Peyer's patch (tissue), 4 donors: ENCODE measurements around the gene PDE6A. TPM values are rescaled to one million over a fixed set of nuclear protein-coding genes. Genes with fewer than 3 reads are reported as not detected.

ENCODE experiments used
- DNase-seq, 3 donors: peaks; one replicate each; pipeline ENCODE4 v3.0.0-alpha.2; 2017 to 2019
- H3K27ac ChIP-seq, 4 donors: fragments of 200-600 bp; sonication (generic); one replicate each; pipeline ENCODE4 v1.5.1; 2016 to 2019
- H3K27me3 ChIP-seq, 2 donors: fragments of 200-600 bp; sonication (generic); one replicate each; pipeline ENCODE4 v1.5.1; 2019
- H3K36me3 ChIP-seq, 3 donors: fragments of 200-600 bp; sonication (generic); one replicate each; pipeline ENCODE4 v1.5.1; 2016 to 2019
- H3K4me1 ChIP-seq, 4 donors: fragments of 200-600 bp; sonication (generic); one replicate each; pipeline ENCODE4 v1.5.1; 2016 to 2019
- H3K4me3 ChIP-seq, 4 donors: fragments of 200-600 bp; sonication (generic); 1 replicate in 3 of 4; 2 replicates in 1 of 4; pipeline ENCODE4 v1.5.1; 2016 to 2019; ENCODE audit warnings: mild to moderate bottlenecking in 1 of 4
- H3K9me3 ChIP-seq, 4 donors: fragments of 200-600 bp; sonication (generic); one replicate each; pipeline ENCODE4 v1.5.1; 2016 to 2019; ENCODE audit warnings: mild to moderate bottlenecking in 1 of 4
- POLR2A ChIP-seq, 2 donors: fragments of 450-650 bp; IDR thresholded peaks; one replicate each; pipeline ENCODE4 v1.5.1; 2017; ENCODE audit warnings: antibody characterized with exemption in 2 of 2, mild to moderate bottlenecking in 2 of 2, moderate library complexity in 2 of 2
- total RNA-seq, 4 donors: library from RNA; depleted of rRNA; stranded (reverse); fragments of >200 nt; gene quantifications; one replicate each; pipeline ENCODE4 v1.1.0, GENCODE V29; 2016
- TF ChIP-seq, protein P1 (sequence below), 6 experiments: fragments of 450-650 bp in 4 of 6; fragments of 200-600 bp in 2 of 6; sonication (generic) in 1 of 6; IDR thresholded peaks; one replicate each; pipeline ENCODE4 v1.5.1; 2017 to 2019; ENCODE audit warnings: antibody characterized with exemption in 6 of 6, mild to moderate bottlenecking in 3 of 6, moderate library complexity in 1 of 6

The PDE6A gene
- total RNA-seq, 4 donors from 2014 or later: not detected

GRCh38 chr5:149869411-149869821, 75.2 kb downstream of the PDE6A start:
- H3K4me1 ChIP-seq: peaks cover 0 to 17% (median 0%) of the 10 kb centered on the region in 4 donors
- no peaks in the 10 kb centered on the region for H3K36me3 ChIP-seq
- TF ChIP-seq, protein P1, sequence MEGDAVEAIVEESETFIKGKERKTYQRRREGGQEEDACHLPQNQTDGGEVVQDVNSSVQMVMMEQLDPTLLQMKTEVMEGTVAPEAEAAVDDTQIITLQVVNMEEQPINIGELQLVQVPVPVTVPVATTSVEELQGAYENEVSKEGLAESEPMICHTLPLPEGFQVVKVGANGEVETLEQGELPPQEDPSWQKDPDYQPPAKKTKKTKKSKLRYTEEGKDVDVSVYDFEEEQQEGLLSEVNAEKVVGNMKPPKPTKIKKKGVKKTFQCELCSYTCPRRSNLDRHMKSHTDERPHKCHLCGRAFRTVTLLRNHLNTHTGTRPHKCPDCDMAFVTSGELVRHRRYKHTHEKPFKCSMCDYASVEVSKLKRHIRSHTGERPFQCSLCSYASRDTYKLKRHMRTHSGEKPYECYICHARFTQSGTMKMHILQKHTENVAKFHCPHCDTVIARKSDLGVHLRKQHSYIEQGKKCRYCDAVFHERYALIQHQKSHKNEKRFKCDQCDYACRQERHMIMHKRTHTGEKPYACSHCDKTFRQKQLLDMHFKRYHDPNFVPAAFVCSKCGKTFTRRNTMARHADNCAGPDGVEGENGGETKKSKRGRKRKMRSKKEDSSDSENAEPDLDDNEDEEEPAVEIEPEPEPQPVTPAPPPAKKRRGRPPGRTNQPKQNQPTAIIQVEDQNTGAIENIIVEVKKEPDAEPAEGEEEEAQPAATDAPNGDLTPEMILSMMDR (IDR thresholded peaks at IDR 0.05): no peak
- TF ChIP-seq POLR2A (IDR thresholded peaks at IDR 0.05): no peak
- peak overlapping the region in 3 of 4 donors; percentile 24 to 70 (median 62) for H3K27ac ChIP-seq
- peak in 2 of 3 donors; percentile 59 to 73 for DNase-seq
- H3K4me3 ChIP-seq: no peak overlapping the region
- no peaks in the 10 kb centered on the region for H3K27me3 ChIP-seq
- H3K9me3 ChIP-seq: no peaks in the 10 kb centered on the region

GRCh38 chr5:149865746-149866145, 78.8 kb downstream of the PDE6A start:
- H3K27me3 ChIP-seq: no peaks in the 10 kb centered on the region
- H3K4me3 ChIP-seq: no peak overlapping the region
- no peak overlapping the region for H3K27ac ChIP-seq
- TF ChIP-seq, protein P1 (IDR thresholded peaks at IDR 0.05): no peak
- TF ChIP-seq POLR2A (IDR thresholded peaks at IDR 0.05): no peak
- DNase-seq: no peak
- H3K36me3 ChIP-seq: no peaks in the 10 kb centered on the region
- H3K4me1 ChIP-seq: peaks cover 0 to 8% (median 0%) of the 10 kb centered on the region in 4 donors
- H3K9me3 ChIP-seq: no peaks in the 10 kb centered on the region

GRCh38 chr5:149863830-149864229, 80.8 kb downstream of the PDE6A start:
- no peaks in the 10 kb centered on the region for H3K36me3 ChIP-seq
- H3K27me3 ChIP-seq: no peaks in the 10 kb centered on the region
- no peak overlapping the region for H3K27ac ChIP-seq
- H3K4me1 ChIP-seq: no peaks in the 10 kb centered on the region
- no peaks in the 10 kb centered on the region for H3K9me3 ChIP-seq
- TF ChIP-seq, protein P1 (IDR thresholded peaks at IDR 0.05): no peak
- no peak for TF ChIP-seq POLR2A (IDR thresholded peaks at IDR 0.05)
- DNase-seq: no peak
- H3K4me3 ChIP-seq: no peak overlapping the region

GRCh38 chr5:149863176-149863575, 81.4 kb downstream of the PDE6A start:
- no peak for DNase-seq
- H3K36me3 ChIP-seq: no peaks in the 10 kb centered on the region
- H3K27me3 ChIP-seq: no peaks in the 10 kb centered on the region
- H3K27ac ChIP-seq: no peak overlapping the region
- peaks cover 0 to under 1% (median 0%) of the 10 kb centered on the region in 4 donors for H3K4me1 ChIP-seq
- H3K4me3 ChIP-seq: no peak overlapping the region
- TF ChIP-seq, protein P1 (IDR thresholded peaks at IDR 0.05): no peak
- no peak for TF ChIP-seq POLR2A (IDR thresholded peaks at IDR 0.05)
- no peaks in the 10 kb centered on the region for H3K9me3 ChIP-seq

GRCh38 chr5:149860801-149861322, 83.7 kb downstream of the PDE6A start:
- no peak overlapping the region for H3K4me3 ChIP-seq
- peaks cover 0 to 22% (median 0%) of the 10 kb centered on the region in 4 donors for H3K4me1 ChIP-seq
- peak in 1 of 3 donors; percentile 20 for DNase-seq
- TF ChIP-seq, protein P1 (IDR thresholded peaks at IDR 0.05): no peak
- TF ChIP-seq POLR2A (IDR thresholded peaks at IDR 0.05): no peak
- H3K36me3 ChIP-seq: no peaks in the 10 kb centered on the region
- no peak overlapping the region for H3K27ac ChIP-seq
- H3K27me3 ChIP-seq: no peaks in the 10 kb centered on the region
- H3K9me3 ChIP-seq: no peaks in the 10 kb centered on the region
